Measurements from ENCODE around the gene FGD2. TPM values are rescaled to one million over a fixed set of nuclear protein-coding genes. Genes with fewer than 3 reads are reported as not detected.

Gene FGD2
- polyA plus RNA-seq, 1 donor = 3.8 TPM

DNA sequence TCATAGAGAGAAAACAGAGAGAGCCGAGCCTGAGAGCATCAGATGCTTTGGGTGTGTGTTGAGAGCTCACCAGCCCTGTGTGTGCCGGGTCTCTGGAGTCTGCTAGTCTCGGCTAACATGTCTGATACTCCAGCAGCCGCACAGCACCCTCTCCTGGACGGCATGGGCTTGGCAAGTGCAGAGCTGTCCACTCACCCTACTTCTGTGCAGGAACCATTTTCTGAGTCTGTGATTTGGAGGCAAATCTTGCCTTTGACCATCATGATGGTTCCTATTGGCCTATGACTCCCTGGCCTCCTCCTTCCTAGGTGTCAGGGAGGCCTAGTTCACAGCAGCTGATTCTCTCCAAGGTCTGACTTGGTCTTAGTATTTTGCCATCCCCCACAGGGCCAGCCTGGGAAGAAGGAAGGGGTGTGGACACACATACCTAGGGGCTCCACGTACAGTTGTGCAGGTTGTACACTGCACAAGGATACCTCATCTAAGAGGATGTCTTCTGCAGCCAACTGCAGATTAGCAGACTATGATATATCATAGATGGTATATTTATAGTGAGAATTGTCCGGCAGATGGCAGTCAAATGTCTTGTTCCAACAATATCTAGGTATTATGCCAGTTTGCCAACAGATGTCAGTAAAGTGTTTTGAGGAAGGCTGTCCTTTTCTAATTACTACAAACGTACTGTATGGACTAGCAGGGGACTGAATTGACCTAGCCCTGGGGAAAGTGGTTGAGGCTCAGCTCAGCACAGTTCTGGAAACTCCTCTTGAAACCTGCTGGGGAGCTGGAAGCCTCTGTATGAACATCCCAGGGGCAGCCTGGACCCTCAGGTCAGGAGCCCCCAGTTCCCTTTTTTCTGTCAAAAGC is 13.0 kb downstream of the FGD2 start:
- DNase-seq (ENCODE audit: low read depth) = peak; percentile 80

DNA sequence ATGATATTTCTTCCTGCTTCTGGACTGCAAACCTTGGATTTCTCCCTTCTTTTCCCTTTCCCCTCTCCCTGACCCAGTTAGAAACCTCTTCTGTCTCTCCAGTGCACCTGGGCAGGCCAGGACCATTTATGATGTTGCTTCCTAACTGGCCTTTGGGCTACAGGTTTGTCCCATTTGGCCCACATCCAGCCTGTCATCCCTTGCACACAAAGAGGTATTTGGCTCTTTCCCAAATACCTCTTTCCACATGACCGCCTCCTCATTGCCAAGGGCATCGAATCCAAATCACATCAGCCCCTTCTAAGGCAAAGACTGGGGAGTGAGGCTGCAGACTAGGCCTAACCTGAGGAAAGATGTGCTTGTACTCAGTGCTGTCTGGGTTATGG is 13.6 kb downstream of the FGD2 start:
- no peak for DNase-seq (ENCODE audit: low read depth)

DNA sequence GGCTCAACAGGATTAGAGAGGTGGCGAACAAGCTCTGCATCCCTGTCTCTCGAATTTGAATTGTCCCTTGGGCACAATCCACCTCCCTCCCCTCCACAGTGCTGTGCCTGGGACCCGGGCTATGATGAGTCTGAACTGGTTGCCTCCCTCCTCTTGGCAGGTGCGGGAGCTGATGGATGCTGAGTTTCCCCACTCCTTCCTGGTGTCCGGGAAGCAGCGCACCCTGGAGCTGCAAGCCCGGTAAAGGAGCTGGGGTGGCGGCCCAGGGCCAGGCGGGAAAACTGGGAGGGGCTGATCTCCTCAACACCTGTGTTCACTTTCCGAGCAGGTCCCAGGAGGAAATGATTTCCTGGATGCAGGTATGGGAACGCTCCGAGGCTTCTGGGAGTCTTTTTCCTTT is 14.9 kb downstream of the FGD2 start:
- DNase-seq (ENCODE audit: low read depth) = no peak

DNA sequence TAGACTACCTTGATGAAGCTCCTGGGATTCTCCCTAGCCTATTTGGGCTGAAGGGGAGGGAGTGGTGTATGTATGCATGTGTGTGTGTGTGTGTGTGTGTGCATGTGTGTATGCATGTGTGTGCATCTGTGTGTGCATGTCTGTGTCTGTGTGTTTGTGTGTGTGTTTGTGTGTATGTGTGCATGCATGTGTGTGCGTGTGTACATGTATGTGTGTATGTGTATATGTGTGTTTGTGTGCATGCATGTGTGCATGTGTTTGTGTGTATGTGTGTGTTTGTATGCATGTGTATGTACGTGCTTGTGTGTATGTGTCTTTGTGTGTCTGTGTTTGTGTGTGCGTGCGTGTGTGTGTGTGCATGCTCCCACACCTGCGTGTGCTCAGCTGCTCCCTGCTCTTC is 15.4 kb downstream of the FGD2 start:
- DNase-seq (ENCODE audit: low read depth) = no peak

DNA sequence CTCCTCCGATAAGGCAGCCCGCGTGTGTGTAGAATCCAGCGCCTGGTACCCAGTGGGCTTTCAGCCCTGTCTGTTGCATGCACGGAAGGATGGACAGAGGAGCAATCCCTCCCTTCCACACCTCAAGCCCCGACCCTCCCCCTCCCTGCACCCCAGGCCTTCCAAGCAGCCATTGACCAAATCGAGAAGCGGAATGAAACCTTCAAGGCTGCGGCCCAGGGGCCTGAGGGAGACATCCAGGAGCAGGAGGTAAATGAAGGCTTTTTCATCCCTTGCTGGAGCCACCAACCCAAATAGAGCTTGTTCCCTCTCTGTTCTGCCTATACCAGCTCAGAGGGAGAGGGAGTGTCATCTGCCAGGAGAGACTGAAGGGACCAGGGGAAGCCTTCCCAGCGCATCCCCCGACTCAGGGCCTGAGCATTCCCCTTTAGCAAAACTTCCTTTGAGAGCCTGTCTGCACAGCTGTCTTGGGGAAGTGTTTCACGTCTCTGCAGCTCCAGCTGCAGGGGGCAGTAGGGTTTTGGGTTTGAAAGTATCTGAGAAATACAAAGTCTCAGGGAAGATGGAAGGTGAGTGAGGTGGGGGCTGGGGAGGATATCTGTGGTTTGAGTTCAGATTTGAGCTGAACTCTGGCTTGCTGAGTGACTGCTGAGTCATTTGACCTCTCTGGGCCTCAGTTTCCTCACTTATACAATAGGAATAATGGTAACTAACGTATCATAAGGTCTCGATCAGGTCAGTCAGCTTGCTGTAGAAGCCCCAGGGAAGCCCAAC is 16.1 kb downstream of the FGD2 start:
- DNase-seq (ENCODE audit: low read depth) = no peak

DNA sequence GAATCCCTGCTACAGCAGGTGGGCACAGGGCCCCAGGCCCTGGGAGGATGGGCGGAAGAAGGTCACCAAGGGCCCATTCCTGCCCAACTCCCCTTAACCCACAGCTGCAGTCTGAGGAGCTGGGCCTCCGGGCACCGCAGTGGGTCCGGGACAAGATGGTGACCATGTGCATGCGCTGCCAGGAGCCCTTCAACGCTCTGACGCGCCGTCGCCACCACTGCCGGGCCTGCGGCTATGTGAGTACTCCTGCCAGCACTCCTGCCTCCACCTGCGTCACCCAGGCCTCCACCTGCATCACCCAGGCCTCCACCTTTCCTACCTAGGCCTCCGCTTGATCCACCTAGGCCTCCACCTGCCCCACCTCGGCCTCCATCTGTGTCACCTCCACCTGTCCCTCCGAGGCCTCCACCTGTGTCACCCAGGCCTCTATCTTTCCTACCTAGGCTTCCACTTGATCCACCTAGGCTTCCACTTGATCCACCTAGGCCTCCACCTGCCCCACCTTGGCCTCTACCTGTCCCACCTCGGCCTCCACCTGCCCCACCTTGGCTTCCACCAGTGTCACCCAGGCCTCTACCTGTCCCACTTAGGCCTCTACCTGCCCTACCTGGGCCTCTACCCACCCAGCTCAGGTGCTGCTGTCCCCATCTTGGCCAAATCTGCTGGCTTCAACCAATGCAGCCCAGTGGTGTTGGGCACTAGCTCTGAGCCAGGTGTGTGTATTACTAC is 16.8 kb downstream of the FGD2 start:
- no peak for DNase-seq (ENCODE audit: low read depth)

DNA sequence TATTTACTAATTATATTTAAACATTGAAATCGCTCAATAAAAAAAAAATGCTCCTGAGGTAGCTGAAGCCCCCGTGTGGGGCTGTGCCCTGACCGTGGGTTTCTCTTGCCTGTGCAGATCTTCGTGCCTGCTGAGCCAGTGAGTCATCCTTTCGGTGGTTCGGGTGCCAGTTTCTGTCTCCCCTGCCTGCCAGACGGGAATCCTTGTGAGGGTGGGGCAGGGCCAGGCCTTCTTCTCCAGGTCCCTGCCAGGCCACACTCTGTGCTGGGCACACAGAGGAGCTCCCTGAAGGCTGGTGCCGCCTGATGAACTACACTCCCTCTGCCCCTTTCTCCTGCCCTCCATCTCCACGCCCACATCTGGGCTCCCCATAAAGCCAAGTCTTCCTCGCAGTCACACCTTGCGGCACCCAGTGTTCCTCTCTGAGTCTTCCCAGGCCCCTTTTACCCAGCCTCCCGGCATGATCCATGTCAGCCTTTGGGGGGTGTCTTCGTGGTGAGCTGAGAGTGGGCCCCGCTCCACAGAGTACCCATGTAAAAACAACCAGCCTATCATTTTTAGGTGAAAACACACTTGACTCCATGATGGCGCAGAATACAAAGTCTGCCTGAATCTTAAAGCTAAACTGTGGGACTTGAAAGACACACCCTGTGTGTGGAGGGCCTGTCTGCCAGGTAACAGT is 19.3 kb downstream of the FGD2 start:
- no peak for DNase-seq (ENCODE audit: low read depth)

DNA sequence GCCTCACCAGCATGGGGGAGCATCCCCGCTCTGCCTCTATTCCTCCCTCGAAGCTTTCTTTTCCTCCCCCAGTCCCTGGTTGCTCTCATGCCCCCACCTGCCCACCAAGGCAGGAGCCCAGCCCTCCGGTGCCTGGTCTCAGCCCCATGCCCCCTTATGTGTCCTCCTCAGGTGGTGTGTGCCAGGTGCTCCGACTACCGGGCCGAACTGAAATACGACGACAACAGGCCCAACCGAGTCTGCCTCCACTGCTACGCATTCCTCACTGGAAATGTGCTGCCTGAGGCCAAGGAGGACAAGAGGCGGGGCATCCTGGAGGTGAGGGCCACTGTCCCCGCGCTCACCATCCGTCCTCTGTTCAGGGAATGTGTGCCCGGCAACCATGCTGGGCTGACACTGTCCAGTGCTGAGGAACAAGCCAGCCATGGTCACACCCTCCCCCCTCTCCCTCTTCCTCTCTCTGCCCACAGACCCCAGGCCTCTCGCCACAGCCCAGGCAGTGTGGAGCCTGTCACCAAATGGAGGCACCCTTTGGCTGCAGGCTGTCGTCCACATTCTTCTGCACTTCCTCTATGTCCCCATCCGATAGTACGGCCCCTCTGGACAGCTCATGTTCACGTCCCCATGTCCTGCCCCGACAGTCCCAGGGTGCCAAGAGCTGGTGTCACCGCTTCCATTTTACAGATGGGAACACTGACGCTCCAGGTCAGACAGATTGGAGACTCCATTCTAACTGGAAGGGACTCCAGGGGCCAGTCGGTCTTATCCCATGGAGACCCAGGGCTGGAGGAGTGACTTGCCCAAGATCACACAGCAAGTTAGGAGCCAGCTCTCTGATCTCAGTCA is 20.4 kb downstream of the FGD2 start:
- DNase-seq (ENCODE audit: low read depth) = no peak

DNA sequence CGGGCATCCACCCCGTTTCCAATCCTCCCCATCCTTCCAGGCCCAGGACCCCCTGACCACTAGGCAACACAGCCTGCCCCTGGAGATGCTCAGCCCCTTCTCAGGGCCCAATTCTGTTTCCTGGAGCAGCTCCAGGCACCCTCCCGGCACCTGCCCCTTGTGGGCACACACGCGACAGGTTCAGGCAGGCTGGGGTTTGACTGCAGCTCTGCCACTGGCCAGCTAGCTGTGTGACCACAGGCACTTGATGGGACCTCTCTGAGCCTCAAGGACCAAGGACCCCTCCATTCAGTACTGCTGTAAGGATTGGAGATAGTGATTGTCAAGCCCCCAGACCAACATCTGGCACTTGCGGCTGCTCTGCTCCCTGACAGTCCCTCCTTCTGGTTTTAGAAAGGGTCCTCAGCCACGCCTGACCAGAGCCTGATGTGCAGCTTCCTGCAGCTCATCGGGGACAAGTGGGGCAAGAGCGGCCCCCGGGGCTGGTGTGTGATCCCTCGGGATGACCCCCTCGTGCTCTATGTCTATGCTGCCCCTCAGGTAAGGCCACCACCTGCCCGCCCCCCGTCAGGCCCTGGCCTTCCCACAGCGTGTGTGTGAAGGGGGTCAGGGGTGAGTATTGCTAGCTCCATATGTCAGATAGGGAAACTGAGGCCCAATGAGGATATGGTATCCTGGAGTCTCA is 21.7 kb downstream of the FGD2 start:
- no peak for DNase-seq (ENCODE audit: low read depth)

DNA sequence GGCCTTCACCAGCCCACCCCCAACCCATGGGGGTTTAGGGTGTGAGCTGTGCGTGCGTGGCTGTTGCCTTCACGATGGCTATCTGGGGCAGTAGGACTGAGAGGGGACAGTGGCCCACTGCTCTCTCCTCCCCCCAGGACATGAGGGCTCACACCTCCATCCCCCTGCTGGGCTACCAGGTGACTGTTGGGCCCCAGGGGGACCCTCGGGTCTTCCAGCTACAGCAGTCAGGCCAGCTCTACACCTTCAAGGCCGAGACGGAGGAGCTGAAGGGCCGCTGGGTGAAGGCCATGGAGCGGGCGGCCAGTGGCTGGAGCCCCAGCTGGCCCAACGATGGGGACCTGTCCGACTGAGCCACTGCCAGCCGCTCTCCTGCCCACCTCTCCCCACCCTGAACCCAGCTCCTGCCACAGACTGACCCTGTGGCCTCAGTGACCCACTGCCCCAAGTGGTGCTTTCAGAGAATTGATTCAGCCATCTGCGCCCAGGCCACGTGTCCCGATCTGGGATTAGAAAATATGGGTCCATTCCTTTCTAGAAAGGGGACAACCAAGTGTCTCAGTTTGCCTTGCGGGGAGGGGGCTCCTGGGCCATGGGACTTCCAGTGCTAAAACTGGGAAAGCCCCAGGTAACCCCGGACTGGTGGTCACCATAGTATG is 22.5 kb downstream of the FGD2 start:
- DNase-seq (ENCODE audit: low read depth) = no peak

DNA sequence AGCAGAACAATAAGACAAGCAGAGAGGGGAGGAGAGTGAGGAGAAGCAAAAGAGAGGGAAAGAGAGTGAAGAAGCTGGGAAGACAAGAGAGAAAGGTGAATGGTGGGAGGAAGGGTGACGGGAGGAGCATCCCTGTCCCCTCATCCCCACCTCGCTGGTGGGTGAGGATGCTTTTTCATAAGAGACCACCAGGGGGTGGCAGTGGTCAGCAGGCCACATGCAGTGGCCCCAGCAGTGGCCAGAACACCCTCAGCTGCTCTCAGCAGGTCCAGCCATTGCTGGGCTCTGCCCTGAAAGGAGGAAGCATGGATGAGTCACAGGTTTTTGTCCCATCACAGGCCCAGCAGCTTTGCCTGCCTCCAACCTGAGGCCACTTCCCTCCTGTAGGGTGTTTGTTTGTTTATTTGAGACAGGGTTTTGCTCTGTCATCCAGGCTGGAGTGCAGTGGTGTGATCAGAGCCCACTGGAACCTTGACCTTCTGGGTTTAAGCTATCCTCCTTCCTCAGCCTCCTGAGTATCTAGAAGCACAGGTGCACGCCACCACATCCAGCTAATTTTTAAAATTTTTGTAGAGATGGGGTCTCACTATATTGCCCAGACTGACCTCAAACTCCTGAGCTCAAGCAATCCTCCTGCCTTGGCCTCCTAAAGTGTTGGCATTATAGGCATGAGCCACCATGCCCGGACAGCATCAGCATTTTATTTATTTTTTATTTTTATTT is 24.0 kb downstream of the FGD2 start:
- DNase-seq (ENCODE audit: low read depth) = no peak

DNA sequence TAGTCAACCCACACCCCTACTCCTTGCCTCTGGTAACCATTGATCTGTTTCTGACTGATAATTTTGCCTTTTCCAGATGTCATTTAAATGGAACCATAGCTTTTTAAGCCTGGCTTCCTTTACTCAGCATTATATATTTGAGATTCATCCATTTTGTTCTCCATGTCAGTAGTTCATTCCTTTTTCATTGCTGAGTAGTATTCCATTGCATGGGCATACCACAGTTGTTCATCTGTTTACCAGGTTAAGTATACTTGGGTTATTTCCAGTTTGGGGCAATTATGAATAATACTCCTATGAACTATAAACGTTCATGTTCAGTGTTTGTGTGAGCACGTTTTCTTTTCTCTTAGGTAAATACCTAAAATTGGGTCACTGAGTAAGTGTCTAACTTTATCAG is 25.1 kb downstream of the FGD2 start:
- no peak for DNase-seq (ENCODE audit: low read depth)

DNA sequence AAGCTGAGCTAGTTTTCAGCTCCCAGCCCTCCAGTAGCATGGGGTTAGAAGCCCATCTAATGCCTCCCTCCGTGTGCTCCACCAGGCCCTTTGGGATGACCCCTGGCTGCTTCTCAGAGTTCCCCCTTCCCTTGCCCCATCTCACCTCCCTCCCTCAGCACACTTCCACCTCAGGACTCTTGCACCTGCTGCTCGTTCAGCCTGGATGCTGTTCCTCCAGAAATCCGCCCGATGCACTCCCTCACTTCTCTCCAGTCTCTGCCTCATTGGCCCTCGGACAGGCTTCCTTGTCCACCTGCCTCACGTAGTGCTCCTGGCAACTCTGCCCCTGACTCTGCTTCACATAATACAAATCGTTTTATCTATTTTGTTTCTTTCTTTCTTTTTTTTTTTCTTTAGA is 26.8 kb downstream of the FGD2 start:
- DNase-seq (ENCODE audit: low read depth) = no peak

DNA sequence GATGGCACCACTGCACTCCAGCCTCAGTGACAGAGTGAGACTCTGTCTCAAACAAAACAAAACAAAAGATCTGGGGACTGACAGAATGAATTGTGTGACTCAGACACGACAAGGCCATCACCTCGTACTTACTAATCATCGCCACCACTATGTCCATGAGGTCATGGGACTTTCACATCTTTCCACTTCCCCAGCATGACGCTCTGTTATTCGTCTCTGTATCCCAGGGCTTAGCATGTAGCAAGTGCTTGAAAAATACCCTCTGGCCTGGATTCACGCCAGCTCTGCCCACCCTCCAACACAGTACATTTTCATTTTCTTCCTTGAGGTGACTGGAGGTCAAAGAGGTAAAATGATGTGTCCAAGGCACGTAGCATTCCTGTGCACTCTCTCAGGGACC is 27.8 kb downstream of the FGD2 start:
- DNase-seq (ENCODE audit: low read depth) = no peak

DNA sequence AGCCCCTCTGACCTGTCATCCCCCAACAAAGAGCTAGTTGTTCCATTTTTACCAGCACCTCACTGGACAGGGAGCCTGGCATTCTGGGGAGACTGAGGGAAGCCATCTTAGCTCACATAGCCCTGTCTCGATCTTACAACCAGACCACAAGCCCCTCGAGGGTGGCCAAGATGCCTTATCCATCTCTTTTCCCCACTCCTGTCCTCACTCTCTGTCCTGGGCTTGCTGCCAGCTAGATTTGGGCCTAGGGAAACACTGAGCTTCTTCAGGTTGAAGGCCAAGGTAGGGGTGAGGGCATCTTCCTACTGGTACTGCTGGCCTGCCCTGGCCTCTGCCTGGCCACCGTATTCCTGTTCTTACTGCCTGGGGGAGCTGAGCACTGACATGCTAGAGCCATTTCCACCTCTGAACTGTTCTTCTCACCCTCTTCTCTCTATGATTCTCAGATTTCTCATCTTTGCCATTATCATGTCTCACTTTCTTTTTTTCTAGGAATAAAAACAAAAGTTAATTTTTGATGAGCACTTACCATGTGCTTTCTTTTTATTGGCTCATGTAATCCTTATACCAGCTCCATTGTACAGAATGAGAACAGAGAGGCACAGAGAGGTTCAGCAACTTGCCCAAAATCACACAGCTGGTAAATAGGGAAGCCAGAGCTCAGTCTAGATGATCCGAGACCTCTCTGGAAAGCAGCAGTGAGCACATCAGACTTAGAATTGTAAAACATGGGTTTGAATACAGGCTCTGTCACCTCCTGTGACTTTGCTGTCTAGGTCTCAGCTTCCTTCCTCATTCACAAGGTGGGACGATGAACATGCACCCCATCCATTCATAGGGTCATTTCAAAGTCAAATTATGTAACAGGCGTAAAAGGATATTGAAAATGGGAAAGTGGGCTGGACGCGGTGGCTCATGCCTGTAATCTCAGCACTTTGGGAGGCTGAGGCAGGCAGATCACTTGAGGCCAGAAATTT is 28.7 kb downstream of the FGD2 start:
- DNase-seq (ENCODE audit: low read depth) = no peak

DNA sequence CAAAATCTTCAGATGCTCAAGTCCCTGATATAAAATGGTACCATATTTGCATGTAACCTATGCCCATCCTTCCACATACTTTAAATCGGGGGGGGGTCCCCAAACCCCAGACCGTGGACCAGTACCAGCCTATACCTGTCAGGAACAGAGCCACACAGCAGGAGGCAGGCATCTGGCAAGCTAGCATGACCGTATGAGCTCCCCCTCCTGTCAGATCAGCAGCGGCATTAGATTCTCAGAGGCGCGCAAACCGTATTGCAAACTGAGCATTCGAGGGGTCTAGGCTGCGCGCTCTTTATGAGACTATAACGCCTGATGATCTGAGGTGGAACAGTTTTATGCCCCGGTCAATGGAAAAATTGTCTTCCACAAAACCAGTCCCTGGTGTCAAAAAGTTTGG is 30.7 kb downstream of the FGD2 start:
- DNase-seq (ENCODE audit: low read depth) = no peak

DNA sequence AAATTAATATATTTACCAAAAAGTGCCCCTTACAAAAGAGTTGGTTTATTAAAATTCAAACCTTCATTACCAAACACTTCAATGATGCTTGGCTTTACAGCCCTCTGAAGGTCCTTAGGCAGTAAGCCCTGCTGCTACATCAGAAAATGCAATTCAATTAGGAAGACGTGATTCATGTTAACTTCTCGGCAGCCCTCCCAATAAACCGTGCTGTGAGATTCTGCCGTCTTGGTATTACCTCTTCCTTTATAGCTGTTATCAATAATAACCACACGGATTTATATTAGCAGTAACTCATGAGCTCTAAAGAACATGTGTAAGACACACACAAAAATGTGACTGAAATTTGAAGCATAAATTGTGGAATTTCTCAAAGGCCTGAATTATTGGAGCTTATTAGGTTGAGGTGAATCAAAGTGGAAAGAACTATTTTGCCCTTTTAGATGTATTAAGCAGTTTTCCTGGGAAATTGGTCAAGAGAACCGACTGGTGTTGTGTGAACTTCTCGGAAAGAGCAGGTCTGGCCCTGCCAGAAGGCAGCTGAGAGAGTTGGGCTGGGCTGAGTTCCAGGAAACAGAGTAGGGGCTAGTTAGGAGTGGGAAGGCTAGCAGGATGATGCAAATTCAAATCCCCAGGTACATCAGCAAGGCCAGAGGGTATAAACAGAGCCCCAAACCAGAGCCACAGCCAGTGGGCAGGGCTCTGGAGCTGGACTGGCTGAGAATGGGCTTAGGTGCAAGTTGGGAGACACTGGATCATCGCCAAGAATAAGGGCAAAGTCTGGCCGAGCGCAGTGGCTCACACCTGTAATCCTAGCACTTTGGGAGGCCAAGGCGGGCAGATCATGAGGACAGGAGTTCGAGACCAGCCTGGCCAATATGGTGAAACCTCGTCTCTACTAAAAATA is 33.1 kb downstream of the FGD2 start:
- DNase-seq (ENCODE audit: low read depth) = peak; percentile 80

All from forelimb muscle (tissue), 1 donor.